ENCODE measurements around the gene TRIO. TPM values are rescaled to one million over a fixed set of nuclear protein-coding genes. Genes with fewer than 3 reads are reported as not detected.

TRIO gene
- total RNA-seq, 1 donor from 2014 or later = 200 TPM

GRCh38 chr5:14557791-14558415, 414.8 kb downstream of the TRIO start:
- Mint-ChIP-seq H3K4me3 (ENCODE audit: unreplicated experiment) (no peak overlapping the region), H3K27me3 (ENCODE audit: low read depth) (peaks cover 22% of the 10 kb centered on the region), H3K9me3 (ENCODE audit: low read depth) (no peaks in the 10 kb centered on the region), H3K4me1 (ENCODE audit: low read depth) (peaks cover 6% of the 10 kb centered on the region), H3K27ac (ENCODE audit: unreplicated experiment) (no peak overlapping the region), H3K36me3 (ENCODE audit: low read depth) (no peaks in the 10 kb centered on the region)
- TF ChIP-seq CTCF (IDR thresholded peaks at IDR 0.05) = no peak
- DNase-seq (ENCODE audit: low spot score) = no peak

Other genes with a start within 250 kb of the TRIO start
- gene DNAH5, start 198.7 kb upstream of the TRIO start, total RNA-seq = 0.46 to 0.77 TPM (median 0.50 TPM) in 3 replicates

Measured in chondrocyte (in vitro differentiated cells).